GM19239 (cell line): Measurements from ENCODE around the gene LRRC25.

Experiments
- DNase-seq: peaks from one replicate; pipeline ENCODE4 v3.0.0; 2011; ENCODE audit warnings: low spot score; ENCODE audit not compliant: insufficient read length
- FAIRE-seq: peaks from 2 replicates; lab custom pipeline; 2011; peaks lifted over from hg19 to GRCh38; lab: Jason Lieb, UNC

Gene LRRC25

GRCh38 chr19:18426416-18426767 lies 29.0 kb upstream of the LRRC25 start:
- DNase-seq (no peak), FAIRE-seq (no peak)

- no peak for FAIRE-seq
- no peak for DNase-seq
Measured at GRCh38 chr19:18425515-18426415, 28.3 kb upstream of the LRRC25 start.

GRCh38 chr19:18424890-18425514 lies 27.6 kb upstream of the LRRC25 start:
- no peak for DNase-seq
- FAIRE-seq = no peak

GRCh38 chr19:18424122-18424889 lies 26.9 kb upstream of the LRRC25 start:
- no peak for FAIRE-seq

GRCh38 chr19:18423258-18424020 lies 26.0 kb upstream of the LRRC25 start:
- FAIRE-seq = no peak

More at GRCh38 chr19:18424122-18424889, 26.9 kb upstream of the LRRC25 start:
- no peak for DNase-seq

GRCh38 chr19:18422530-18423191 lies 25.2 kb upstream of the LRRC25 start:
- DNase-seq = no peak
- FAIRE-seq = no peak

More at GRCh38 chr19:18423258-18424020, 26.0 kb upstream of the LRRC25 start:
- no peak for DNase-seq

GRCh38 chr19:18421371-18421959 lies 24.0 kb upstream of the LRRC25 start:
- FAIRE-seq (no peak), DNase-seq (no peak)

- no peak for FAIRE-seq
Measured at GRCh38 chr19:18420930-18421329, 23.5 kb upstream of the LRRC25 start.

GRCh38 chr19:18419699-18420460 lies 22.5 kb upstream of the LRRC25 start:
- FAIRE-seq (no peak), DNase-seq (no peak)

More at GRCh38 chr19:18420930-18421329, 23.5 kb upstream of the LRRC25 start:
- no peak for DNase-seq

- DNase-seq = no peak
- FAIRE-seq = peak; percentile 51
Measured at GRCh38 chr19:18419195-18419698, 21.8 kb upstream of the LRRC25 start, which contains the start of gene SSBP4. TSS of gene SSBP4 (plus strand) at chr19:18419398. CDS start at chr19:18419649, 251 bp downstream.

- DNase-seq (no peak), FAIRE-seq (peak; percentile 23)
Measured at GRCh38 chr19:18418483-18419194, 21.2 kb upstream of the LRRC25 start.

- FAIRE-seq (no peak), DNase-seq (no peak)
Measured at GRCh38 chr19:18418029-18418482, 20.6 kb upstream of the LRRC25 start.

- FAIRE-seq (peak; percentile 73), DNase-seq (no peak)
Measured at GRCh38 chr19:18417250-18418028, 20.0 kb upstream of the LRRC25 start.

GRCh38 chr19:18416778-18417249 lies 19.4 kb upstream of the LRRC25 start:
- DNase-seq = no peak
- no peak for FAIRE-seq

GRCh38 chr19:18415178-18415867 lies 17.9 kb upstream of the LRRC25 start:
- no peak for DNase-seq
- peak; percentile 11 for FAIRE-seq
